ENCODE measurements around the gene ZNF33B.

DNA sequence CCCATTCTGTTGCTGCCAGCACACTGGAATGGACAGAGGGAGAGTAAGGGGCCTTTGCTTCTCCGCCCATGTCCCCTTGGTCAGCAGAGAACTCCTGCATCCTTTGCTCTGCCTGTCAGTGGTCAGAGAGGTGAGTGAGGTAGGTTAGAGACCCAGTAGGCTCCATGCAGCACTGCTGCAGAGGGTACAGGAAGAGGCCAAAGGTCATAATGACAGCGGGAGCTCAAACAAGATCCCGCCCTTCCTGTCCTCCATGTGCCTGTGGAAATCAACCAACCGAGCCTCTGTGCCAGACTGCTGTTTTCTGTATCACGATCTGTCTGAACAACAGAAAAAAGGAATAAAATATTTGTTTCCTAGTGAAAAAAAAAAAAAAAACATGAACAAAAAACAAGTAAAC, 81.4 kb downstream of the ZNF33B start:
- TF ChIP-seq POLR2AphosphoS5 (IDR thresholded peaks at IDR 0.05; ENCODE audit: low read depth, low read length): no peak
- no peak for TF ChIP-seq POLR2A (IDR thresholded peaks at IDR 0.05; ENCODE audit: low read depth, low read length)
